ENCODE results near the gene KRR1. TPM values are rescaled to one million over a fixed set of nuclear protein-coding genes. Genes with fewer than 3 reads are reported as not detected.

Gene KRR1
- total and polyA plus RNA-seq, 2 experiments from 2014 or later: 55.7 to 120 TPM

DNA sequence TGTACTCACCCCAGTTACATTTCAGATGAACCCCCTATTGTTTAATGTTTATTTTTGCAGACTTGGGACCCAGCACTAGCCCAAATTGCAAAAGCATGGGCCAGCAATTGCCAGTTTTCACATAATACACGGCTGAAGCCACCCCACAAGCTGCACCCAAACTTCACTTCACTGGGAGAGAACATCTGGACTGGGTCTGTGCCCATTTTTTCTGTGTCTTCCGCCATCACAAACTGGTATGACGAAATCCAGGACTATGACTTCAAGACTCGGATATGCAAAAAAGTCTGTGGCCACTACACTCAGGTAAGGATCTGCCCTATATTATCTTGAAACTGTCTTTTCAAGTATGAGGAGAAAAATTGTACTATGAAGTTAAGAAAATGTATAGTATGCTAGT, 29.6 kb downstream of the KRR1 start:
- TF ChIP-seq ETS1 (IDR thresholded peaks at IDR 0.05) (no peak), CTCF (conservative IDR thresholded peaks at IDR 0.05; ENCODE audit: low read depth in 2 of 2) (no peak), JUNB (IDR thresholded peaks at IDR 0.05; ENCODE audit: unreplicated experiment) (no peak), CREB1 (CRISPR knock-in tag; IDR thresholded peaks at IDR 0.05; ENCODE audit: low read depth) (no peak), ZNF114 (CRISPR knock-in tag; IDR thresholded peaks at IDR 0.05) (no peak), POLR2AphosphoS5 (IDR thresholded peaks at IDR 0.05; ENCODE audit: low read depth) (no peak), STAT1 (IDR thresholded peaks at IDR 0.05; ENCODE audit: unreplicated experiment) (no peak), ZNF462 (CRISPR knock-in tag; IDR thresholded peaks at IDR 0.05) (no peak), ZNF331 (CRISPR knock-in tag; IDR thresholded peaks at IDR 0.05; ENCODE audit: low read depth) (no peak)
- TF ChIP-seq, protein P1, sequence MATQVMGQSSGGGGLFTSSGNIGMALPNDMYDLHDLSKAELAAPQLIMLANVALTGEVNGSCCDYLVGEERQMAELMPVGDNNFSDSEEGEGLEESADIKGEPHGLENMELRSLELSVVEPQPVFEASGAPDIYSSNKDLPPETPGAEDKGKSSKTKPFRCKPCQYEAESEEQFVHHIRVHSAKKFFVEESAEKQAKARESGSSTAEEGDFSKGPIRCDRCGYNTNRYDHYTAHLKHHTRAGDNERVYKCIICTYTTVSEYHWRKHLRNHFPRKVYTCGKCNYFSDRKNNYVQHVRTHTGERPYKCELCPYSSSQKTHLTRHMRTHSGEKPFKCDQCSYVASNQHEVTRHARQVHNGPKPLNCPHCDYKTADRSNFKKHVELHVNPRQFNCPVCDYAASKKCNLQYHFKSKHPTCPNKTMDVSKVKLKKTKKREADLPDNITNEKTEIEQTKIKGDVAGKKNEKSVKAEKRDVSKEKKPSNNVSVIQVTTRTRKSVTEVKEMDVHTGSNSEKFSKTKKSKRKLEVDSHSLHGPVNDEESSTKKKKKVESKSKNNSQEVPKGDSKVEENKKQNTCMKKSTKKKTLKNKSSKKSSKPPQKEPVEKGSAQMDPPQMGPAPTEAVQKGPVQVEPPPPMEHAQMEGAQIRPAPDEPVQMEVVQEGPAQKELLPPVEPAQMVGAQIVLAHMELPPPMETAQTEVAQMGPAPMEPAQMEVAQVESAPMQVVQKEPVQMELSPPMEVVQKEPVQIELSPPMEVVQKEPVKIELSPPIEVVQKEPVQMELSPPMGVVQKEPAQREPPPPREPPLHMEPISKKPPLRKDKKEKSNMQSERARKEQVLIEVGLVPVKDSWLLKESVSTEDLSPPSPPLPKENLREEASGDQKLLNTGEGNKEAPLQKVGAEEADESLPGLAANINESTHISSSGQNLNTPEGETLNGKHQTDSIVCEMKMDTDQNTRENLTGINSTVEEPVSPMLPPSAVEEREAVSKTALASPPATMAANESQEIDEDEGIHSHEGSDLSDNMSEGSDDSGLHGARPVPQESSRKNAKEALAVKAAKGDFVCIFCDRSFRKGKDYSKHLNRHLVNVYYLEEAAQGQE (IDR thresholded peaks at IDR 0.05; ENCODE audit: unreplicated experiment): no peak
- DNase-seq (ENCODE audit: low spot score) (no peak), ATAC-seq (no peak)
- no peaks in the 10 kb centered on the region for H3K79me2 ChIP-seq (replicated peaks; ENCODE audit: insufficient read depth)
- H3K27ac ChIP-seq (ENCODE audit: low read depth): no peak overlapping the region
- H3K27me3 ChIP-seq (ENCODE audit: insufficient read depth): no peaks in the 10 kb centered on the region
- H3K4me1 ChIP-seq (ENCODE audit: insufficient read depth): peaks cover 12% of the 10 kb centered on the region
- Mint-ChIP-seq H3K9me3 (no peaks in the 10 kb centered on the region), H3K4me3 (no peak overlapping the region), H3K27ac (no peak overlapping the region), H3K27me3 (ENCODE audit: insufficient read depth, low read depth, poor library complexity) (no peaks in the 10 kb centered on the region), H3K4me1 (peaks cover 24% of the 10 kb centered on the region), H3K36me3 (ENCODE audit: low read depth) (no peaks in the 10 kb centered on the region)
- H3K4me3 ChIP-seq: no peak overlapping the region
- H3K4me2 ChIP-seq: no peak overlapping the region
- no peak overlapping the region for H2AFZ ChIP-seq
- H3F3A ChIP-seq (replicated peaks; ENCODE audit: low read depth): no peaks in the 10 kb centered on the region
- no peaks in the 10 kb centered on the region for H4K20me1 ChIP-seq (replicated peaks; ENCODE audit: insufficient read depth)
- H3K9me2 ChIP-seq (ENCODE audit: insufficient read depth): no peaks in the 10 kb centered on the region
- no peaks in the 10 kb centered on the region for H3K36me3 ChIP-seq (ENCODE audit: insufficient read depth)
